Panc1 (cell line): Measurements from ENCODE around the gene PNRC2.

Experiments
- CTCF ChIP-seq: fragments of 450-650 bp; IDR thresholded peaks from 2 replicates; pipeline ENCODE4 v1.5.1; 2017; ENCODE audit warnings: mild to moderate bottlenecking
- POLR2AphosphoS5 ChIP-seq: IDR thresholded peaks from 2 replicates; pipeline ENCODE4 v1.6.1; 2012; ENCODE audit warnings: mild to moderate bottlenecking, low read depth, low read length, moderate library complexity
- REST ChIP-seq, 2 experiments: IDR thresholded peaks; 2 replicates each; pipeline ENCODE4 v1.6.1; 2011 to 2012; ENCODE audit warnings: low read depth in 2 of 2, control low read depth in 1 of 2, low read length in 1 of 2, mild to moderate bottlenecking in 1 of 2, moderate library complexity in 1 of 2; ENCODE audit not compliant: insufficient read depth in 1 of 2
- SIN3A ChIP-seq: IDR thresholded peaks from 2 replicates; pipeline ENCODE4 v1.6.1; 2012; ENCODE audit warnings: low read depth, mild to moderate bottlenecking, low read length, moderate library complexity, borderline replicate concordance; ENCODE audit not compliant: insufficient read depth
- TCF7L2 ChIP-seq: IDR thresholded peaks from 2 replicates; pipeline ENCODE4 v1.6.1; 2011; ENCODE audit warnings: mild to moderate bottlenecking, low read depth, low read length, inconsistent platforms

GRCh38 chr1:23967871-23968270 is 8.2 kb downstream of the PNRC2 start:
- no peak for TF ChIP-seq CTCF
- no peak for TF ChIP-seq SIN3A
- TF ChIP-seq REST (IDR thresholded peaks at IDR 0.05; ENCODE audit: insufficient read depth in 1 of 2, low read depth in 2 of 2, low read length in 1 of 2): no peak
- no peak for TF ChIP-seq POLR2AphosphoS5
- no peak for TF ChIP-seq TCF7L2
